ENCODE measurements around the gene DIS3.
A peak's percentile ranks its signal among the peaks of the same experiment; 100 is the strongest.
"Not testable (repeated sequence)": the region's sequence is repeated elsewhere in the genome, so short reads cannot be mapped to it uniquely, and the experiment has no call there.

DIS3 gene

GRCh38 chr13:72737033-72737432 is 44.7 kb downstream of the DIS3 start:
- DNase-seq: no peak

- DNase-seq: peak in 1 of 3 donors; percentile 7
These were observed 53.5 kb downstream of the DIS3 start for GRCh38 chr13:72728290-72728605.

- peak; percentile 98 to 99 (median 98) for DNase-seq
These were observed 54.0 kb downstream of the DIS3 start, which contains the start of the genes BORA and MZT1 for GRCh38 chr13:72727417-72728289. BORA (plus strand) TSS chr13:72727923; CDS start chr13:72728941, 1,018 bp downstream. MZT1 (minus strand) TSS chr13:72727629; CDS start chr13:72727602, 27 bp downstream.

- peak; percentile 42 to 53 (median 44) for DNase-seq
These were observed 54.8 kb downstream of the DIS3 start for GRCh38 chr13:72726726-72727416.

GRCh38 chr13:72726185-72726584 is 55.5 kb downstream of the DIS3 start:
- not testable (repeated sequence) for DNase-seq

DNA sequence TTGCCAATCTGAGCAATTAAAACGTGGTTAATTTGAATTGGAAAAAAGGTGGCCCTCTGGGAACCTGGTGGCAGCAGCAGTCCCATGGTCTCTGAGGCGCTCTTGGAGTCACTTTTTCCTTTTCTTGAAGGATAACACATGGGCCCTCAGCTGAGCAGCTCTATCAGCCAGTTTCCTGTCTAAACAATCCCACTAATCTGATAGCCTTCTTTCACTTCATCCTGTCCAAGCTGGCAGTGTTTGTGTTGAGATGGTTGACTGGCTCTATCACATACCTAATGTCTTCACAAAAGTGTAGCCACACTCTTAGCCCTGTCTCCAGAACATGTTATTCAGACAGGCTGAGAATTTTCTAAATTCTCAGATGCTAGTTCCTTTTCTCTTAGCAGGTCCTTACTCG is 64.9 kb downstream of the DIS3 start:
- DNase-seq: no peak
